KOPT-K1 (cell line): ENCODE measurements around the gene TMED8.
"Not testable (repeated sequence)": the region's sequence is repeated elsewhere in the genome, so short reads cannot be mapped to it uniquely, and the experiment has no call there.

Source experiments
- H3K27ac ChIP-seq: fragments of 200-600 bp; sonication (generic); 2 replicates; pipeline ENCODE4 v1.5.1; 2016; ENCODE audit warnings: antibody characterized with exemption, mild to moderate bottlenecking, low read depth, low read length; ENCODE audit not compliant: poor library complexity, severe bottlenecking
- H3K36me3 ChIP-seq: fragments of 200-600 bp; sonication (generic); 2 replicates; pipeline ENCODE4 v1.5.1; 2017; ENCODE audit warnings: antibody characterized with exemption, mild to moderate bottlenecking, low read length, moderate library complexity; ENCODE audit not compliant: insufficient read depth
- H3K9me3 ChIP-seq: fragments of 200-600 bp; sonication (generic); 2 replicates; pipeline ENCODE4 v1.5.1; 2017; ENCODE audit warnings: antibody characterized with exemption, low read length, mild to moderate bottlenecking; ENCODE audit not compliant: insufficient read depth, poor library complexity, severe bottlenecking

Gene TMED8

DNA sequence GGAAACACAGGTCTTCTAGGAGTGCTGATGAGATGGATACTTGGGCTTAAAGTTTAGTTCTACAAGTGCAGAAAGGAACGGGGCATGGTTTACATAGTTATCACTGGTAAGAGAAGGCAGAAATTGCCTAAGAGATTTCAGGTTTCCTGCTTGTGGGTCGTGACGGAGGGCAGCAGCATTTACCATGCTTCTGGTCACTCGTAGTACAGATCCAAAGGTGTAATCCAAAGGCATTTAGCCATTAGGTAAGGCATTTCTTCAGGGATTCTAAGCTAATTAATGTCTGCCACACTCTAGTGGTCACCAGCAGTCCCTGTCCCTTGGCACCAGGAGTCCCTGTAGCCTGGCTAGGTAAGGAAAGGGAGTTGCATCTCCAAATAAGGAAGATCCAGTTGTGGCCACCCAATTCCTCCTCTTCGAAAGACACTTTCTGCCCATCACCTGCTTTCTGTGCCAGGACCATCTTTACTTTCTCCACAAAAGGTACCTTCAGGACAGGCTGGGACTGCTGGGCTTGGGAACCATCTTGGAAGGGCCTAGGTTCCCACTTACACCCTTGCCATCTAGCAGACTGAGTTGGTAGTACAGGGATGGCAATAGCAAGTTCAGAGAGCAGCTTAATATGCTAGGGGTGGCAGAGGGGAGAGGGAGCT lies 54.5 kb downstream of the TMED8 start:
- Histone ChIP-seq H3K36me3 (no peaks in the 10 kb centered on the region), H3K27ac (peak overlapping the region; percentile 89), H3K9me3 (no peaks in the 10 kb centered on the region)

DNA sequence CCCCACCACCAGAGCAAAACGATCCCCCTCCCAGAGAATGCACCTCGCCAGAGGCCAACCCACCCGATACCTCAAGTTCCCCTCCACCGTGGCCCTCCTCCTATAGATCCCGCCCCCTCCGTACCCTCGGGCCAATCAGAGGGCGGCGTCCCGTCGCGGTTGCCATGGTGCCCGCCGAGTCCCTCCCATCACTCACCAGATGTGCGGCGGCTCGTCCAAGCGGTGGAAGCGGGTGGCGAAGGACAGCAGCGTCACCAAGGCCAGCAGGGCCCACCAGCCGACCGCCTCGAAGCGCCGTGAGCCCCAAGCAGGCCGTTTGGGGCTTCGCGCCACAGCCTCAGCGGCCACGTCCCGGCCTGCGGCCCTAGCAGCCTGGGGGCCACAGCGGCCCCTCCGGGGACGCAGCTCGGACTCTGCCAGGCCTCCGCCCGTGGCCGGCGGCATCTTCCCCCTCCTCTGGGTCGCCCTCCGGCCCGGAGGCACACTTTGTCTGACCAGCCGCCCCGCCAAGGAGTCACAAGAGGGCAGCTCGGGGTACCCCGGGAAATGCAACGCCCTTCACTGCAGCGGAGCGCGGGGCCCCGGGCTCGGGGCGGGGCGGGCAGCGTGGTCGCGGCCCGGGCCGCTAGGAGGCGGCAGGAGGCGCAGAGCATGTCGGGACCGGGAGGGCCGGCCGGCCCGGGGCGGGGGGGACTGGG lies 56.5 kb downstream of the TMED8 start, which contains the start of gene POMT2:
POMT2 (minus strand) TSS at position 646 of the 698 bp plus-strand sequence; CDS start at position 444, 202 bp downstream.
- Histone ChIP-seq H3K36me3 (no peaks in the 10 kb centered on the region), H3K27ac (peak within 1 kb of the TSS; percentile 89), H3K9me3 (no peaks in the 10 kb centered on the region)

DNA sequence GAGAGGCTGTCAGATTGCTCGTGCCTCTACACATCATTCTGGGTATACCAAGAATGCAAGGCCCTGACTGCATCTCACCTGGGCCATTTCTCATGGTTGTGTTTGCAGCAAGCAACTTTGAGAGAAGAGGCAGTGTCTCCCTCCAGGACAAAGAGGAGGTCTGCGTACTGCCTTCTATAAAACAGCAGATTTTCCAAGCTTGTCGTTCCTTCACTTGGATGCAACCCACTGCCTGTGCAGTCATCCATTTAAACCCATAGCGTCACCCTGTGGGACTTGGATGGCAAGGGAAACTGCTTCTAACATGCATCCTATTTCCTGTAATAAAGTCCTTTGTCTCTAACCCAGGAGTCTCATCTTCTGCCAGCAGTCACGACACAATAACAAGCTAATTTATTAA lies 57.5 kb downstream of the TMED8 start:
- no peak overlapping the region for H3K27ac ChIP-seq
- no peaks in the 10 kb centered on the region for H3K9me3 ChIP-seq
- no peaks in the 10 kb centered on the region for H3K36me3 ChIP-seq

DNA sequence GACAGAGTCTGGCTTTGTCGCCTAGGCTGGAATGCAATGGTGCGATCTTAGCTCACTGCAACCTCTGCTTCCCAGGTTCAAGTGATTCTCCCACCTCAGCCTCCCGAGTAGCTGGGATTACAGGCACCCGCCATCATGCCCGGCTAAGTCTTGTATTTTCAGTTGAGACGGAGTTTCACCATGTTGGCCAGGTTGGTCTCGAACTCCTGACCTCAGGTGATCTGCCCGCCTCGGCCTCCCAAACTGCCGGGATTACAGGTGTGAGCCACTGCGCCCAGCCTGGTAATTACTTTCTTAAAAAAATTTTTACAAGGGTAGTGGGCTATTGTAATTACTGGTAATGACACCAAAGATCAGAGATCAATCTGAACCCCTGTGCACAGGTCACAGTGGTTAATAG lies 58.1 kb downstream of the TMED8 start:
- not testable (repeated sequence) for H3K36me3 ChIP-seq, H3K9me3 ChIP-seq, H3K27ac ChIP-seq

DNA sequence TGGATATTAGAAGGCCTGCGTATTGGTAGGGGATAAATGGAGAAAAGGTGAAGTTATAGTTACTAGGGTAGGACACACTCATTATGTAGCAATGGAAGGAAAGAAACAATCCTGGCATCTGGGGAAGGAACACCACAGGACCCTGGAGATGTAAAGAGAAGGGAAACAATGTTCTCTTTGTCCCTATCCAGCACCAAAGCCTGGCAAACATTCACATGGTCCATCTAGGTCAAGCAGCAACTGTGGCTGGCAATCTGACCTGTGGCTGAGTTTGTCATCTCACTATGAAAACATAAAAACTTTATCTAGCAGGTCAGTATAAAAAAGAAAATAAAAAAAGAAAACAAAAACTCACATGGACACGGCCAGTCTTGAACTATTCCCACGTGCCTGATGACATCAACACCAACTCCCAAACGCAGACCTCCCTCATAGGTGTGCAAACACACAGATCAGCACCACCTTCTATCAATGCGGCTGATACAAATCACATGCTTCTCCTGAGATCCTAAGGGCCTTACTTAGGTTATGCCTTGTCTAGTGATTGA lies 58.8 kb downstream of the TMED8 start:
- Histone ChIP-seq H3K27ac (no peak overlapping the region), H3K36me3 (no peaks in the 10 kb centered on the region), H3K9me3 (no peaks in the 10 kb centered on the region)

DNA sequence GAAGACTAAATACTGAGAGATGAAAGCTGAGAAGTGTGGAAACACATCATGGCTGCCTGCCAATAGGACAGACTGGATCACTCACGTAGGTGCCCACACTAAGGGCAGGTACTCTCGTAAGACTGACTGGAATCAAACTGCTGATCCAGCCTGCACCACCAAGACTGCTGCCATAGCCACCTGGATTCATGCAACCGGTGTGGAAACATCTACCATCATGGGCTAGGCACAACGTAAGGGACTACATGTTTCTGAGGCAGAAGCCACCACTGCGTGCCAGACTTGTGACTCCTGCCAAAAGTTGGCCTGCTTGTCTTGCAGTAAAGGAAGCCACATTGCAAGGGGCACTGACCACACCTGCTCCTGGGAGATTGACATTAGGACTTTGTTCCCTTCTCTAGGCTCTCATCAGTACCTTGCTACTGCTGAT lies 60.0 kb downstream of the TMED8 start:
- Histone ChIP-seq H3K9me3 (no peaks in the 10 kb centered on the region), H3K36me3 (no peaks in the 10 kb centered on the region), H3K27ac (no peak overlapping the region)

DNA sequence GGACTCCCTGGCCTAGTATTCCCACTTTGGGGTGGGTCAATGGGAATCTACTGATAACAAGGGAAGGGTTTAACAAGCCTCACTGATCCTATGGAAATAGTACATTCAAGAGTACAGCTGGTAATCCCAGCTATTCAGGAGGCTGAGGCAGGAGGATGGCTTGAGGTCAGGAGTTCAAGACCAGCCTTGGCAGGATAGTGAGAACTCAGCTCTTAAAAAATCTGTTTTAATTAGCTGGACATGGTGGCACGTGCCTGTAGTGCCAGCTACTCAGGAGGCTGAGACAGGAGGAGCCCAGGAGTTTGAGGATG lies 60.7 kb downstream of the TMED8 start:
- no peaks in the 10 kb centered on the region for H3K36me3 ChIP-seq

DNA sequence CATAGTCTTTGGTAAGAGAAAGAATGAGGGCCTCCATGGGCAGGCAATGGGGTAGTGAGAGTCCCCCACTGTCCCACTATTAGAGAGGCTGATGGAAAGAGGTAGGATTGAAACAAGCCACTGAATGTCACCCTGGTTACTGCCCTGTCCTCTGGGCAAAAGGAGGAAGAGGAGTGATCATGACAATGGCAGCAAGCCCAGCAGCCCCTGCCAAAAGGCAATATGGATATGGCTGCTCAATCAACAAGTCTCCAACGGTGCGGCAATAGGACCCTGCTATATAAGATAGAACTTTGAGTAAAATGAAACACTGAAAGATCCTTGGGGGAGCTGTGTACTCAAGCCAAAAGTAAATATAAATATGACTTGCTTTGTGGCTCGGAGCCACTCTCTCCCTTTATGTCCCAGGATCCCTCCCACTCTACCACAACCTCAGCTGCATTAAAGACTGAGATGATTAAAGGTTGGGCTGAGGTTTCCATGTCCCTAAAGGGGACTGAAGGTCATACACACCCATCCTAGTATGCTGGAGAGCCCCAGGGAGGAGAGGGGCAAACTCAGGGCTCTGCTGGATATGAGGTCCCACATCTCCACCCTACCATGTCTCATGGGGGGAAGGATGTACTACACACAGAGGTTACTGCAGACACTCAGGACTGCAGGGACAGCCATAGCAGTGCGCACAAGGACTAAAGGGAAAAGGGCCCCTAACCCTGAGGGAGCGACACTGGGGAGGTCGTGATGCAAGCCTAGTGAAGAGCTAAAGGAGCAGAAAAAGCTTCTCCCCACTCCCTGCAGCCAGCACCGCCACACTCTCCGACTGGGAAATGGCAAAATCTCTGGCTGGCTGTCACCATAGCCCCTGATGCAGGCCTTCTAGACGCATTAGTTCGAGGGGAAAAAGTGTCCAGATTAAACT lies 62.1 kb downstream of the TMED8 start:
- no peak overlapping the region for H3K27ac ChIP-seq
- no peaks in the 10 kb centered on the region for H3K9me3 ChIP-seq
- H3K36me3 ChIP-seq = no peaks in the 10 kb centered on the region

More for the DNA sequence above, 60.7 kb downstream of the TMED8 start:
- no peaks in the 10 kb centered on the region for H3K9me3 ChIP-seq
- H3K27ac ChIP-seq = no peak overlapping the region

DNA sequence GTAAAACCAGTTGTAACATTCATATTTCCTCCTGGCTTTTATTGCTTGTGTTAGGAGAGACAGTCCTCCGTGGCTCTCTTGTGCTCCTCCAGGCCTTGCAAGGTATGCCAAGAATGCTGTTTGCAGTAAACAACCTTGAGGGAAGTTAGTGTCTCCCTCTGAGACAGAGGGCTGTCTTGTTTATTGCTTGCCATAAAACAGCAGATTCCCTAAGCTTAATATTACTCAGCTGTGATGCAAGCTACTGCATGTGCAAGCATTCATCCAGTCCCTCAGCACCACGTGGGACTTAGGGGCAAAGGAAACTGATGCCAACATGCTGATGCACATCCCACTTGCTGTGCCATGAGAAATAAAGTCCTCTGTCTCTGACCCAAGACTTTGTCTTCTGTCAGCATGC lies 62.9 kb downstream of the TMED8 start:
- H3K36me3 ChIP-seq = no peaks in the 10 kb centered on the region
- H3K9me3 ChIP-seq = no peaks in the 10 kb centered on the region
- H3K27ac ChIP-seq = no peak overlapping the region

DNA sequence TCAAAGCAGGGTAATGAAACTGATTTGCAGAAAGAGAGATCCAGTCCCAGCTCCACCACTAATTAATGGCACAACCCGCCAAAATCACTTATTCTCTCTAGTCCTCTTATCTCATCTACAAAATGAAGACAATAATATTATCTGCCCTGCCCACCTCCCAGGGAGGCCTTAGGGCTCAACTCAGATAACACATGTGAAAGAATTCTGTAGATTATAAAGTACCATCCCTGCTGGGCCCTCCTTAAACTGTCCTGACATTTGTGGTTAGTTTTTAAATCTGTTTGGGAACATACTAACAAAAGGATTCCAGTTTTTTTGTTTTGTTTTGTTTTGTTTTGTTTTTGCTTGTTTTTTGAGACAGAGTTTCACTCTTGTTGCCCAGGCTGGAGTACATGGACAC lies 63.5 kb downstream of the TMED8 start:
- Histone ChIP-seq H3K9me3 (no peaks in the 10 kb centered on the region), H3K27ac (no peak overlapping the region), H3K36me3 (no peaks in the 10 kb centered on the region)

DNA sequence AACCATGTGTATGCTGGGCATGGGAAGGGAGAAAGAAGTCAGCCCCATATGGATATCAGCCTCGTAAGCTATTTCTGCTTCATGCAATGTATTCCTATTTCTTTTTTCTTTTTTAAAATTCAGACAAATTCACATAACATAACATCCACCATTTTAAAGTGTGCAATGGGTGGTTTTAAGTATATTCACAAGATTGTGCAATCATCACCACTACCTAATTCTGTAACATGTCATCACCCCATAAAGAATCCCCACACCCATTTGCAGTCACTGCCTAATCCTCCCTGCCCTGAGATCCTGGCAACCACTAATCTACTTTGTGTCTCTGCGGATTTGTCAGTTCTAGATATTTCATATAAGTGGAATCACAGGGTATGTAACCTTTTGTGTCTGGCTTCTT lies 65.7 kb downstream of the TMED8 start:
- Histone ChIP-seq H3K27ac (no peak overlapping the region), H3K36me3 (no peaks in the 10 kb centered on the region), H3K9me3 (no peaks in the 10 kb centered on the region)

DNA sequence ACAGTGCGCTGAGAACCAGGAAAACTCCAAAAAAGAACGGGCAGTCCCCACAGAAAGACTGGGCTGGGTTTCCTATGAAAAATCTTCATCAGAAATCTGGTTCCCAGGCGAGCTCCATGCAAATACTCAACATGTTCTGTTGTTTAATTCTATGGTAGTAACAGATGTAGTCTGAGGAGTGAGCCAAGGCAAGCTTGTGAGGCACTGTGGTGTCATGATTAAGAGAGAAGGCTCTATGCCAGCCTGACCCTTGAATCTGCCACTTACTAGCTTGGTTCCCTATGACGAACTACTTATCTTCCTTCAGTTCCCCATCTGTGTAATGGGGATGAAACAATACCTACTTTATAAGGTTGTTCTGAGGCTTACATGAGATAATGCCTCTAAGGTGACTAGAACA lies 66.9 kb downstream of the TMED8 start:
- H3K27ac ChIP-seq = no peak overlapping the region
- no peaks in the 10 kb centered on the region for H3K36me3 ChIP-seq
- no peaks in the 10 kb centered on the region for H3K9me3 ChIP-seq

DNA sequence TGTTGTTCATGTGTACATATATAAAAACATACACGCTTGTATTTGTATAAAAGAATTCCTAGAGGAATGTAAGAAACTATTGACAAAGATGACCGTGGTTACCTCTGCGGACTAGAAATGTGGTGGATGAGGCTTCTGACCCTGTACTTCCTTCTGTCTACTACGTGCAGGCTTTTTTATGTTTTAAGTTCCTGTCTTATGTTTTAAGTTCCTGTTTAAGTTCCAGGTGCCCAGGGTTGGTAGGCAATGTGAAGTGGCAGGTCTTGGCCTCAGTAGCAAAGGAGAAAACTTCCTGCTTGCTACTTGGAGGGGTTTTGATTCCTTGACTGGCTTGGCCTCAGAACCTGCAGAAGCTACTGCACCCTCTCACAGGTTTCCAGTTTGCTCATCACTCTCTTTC lies 67.8 kb downstream of the TMED8 start:
- Histone ChIP-seq H3K27ac (no peak overlapping the region), H3K36me3 (no peaks in the 10 kb centered on the region; the same call in 1 of the 2 replicates), H3K9me3 (no peaks in the 10 kb centered on the region)

DNA sequence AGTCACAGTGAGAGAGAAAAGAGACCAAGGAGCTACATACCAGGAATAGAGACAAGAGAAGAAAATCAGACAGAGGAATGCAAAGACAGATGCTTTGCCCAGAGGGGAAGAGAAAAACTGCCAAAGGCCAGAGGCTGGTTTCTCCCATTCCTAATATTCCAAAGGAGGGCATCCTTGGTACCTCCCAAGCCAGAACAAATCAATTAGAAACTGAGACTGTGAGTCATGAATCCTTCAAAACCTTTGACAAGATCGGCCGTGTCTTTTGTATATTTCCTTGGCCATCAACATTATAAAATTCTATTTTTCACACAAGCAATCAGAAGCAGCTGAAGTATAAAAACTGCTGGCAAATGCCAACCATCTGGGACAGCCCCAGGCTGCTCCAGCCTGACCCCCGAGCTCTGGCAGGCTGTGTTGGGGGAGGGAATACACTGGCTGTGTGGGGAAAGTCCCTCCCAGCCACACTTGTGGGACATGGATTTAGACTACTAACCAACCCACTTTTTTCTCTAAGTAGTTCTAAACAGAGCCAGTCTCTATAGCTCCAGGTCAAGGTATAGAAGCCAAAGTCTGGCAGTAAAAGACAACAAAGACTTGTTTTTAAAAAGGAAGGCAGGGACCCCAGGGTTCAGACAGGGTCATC lies 69.9 kb downstream of the TMED8 start:
- Histone ChIP-seq H3K27ac (no peak overlapping the region), H3K36me3 (peaks cover 6% of the 10 kb centered on the region; the same call in 1 of the 2 replicates), H3K9me3 (no peaks in the 10 kb centered on the region)

DNA sequence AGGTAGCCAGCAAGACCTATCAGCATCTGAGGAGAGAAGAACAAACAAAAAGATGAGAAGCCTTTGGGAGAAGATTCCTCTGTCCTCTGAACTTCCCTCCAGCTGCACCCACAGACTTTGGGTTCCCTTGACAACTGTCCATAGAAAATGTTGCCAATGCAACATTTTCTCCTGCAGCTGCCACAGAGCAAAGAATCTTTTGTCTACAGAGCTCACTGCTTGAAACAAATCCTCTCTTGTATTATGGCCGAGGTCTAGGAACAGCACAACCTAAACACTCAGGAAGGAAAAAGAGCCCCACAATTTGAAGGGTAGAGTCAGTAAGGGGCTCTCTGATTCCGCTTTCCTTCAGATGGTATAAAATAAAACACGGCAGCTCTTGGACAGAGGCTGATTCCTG lies 70.5 kb downstream of the TMED8 start:
- no peak overlapping the region for H3K27ac ChIP-seq
- no peaks in the 10 kb centered on the region for H3K9me3 ChIP-seq
- peaks cover 6% of the 10 kb centered on the region; the same call in 1 of the 2 replicates for H3K36me3 ChIP-seq
